OCI-LY1 (cell line): ENCODE results near the gene PES1.

Experiments
- H2AFZ ChIP-seq: fragments of 200-600 bp; sonication (generic), shearing (Covaris generic); 2 replicates; pipeline ENCODE4 v1.6.0; 2014; ENCODE audit warnings: antibody characterized with exemption, mild to moderate bottlenecking, low read length
- H3F3A ChIP-seq: fragments of 200-600 bp; sonication (generic), shearing (Covaris generic); 2 replicates; pipeline ENCODE4 v1.6.0; 2014; ENCODE audit warnings: mild to moderate bottlenecking, antibody characterized with exemption, low read length, moderate library complexity; ENCODE audit not compliant: insufficient read depth
- H3K27ac ChIP-seq: fragments of 200-600 bp; sonication (generic); 2 replicates; pipeline ENCODE4 v1.5.1; 2014; ENCODE audit warnings: low read length, mixed run types, mild to moderate bottlenecking, low read depth; ENCODE audit not compliant: poor library complexity, severe bottlenecking
- H3K27me3 ChIP-seq: fragments of 200-600 bp; sonication (generic); 2 replicates; pipeline ENCODE4 v1.6.0; 2014; ENCODE audit warnings: antibody characterized with exemption, mild to moderate bottlenecking, low read length, moderate library complexity; ENCODE audit not compliant: insufficient read depth
- H3K36me3 ChIP-seq: fragments of 200-600 bp; sonication (generic); 2 replicates; pipeline ENCODE4 v1.6.1; 2014; ENCODE audit warnings: mild to moderate bottlenecking, antibody characterized with exemption, low read length, moderate library complexity, mixed read lengths; ENCODE audit not compliant: insufficient read depth
- H3K4me1 ChIP-seq: fragments of 200-600 bp; sonication (generic); 2 replicates; pipeline ENCODE4 v1.5.1; 2014; ENCODE audit warnings: mild to moderate bottlenecking, low read length, moderate library complexity; ENCODE audit not compliant: insufficient read depth, severe bottlenecking
- H3K4me2 ChIP-seq: fragments of 200-600 bp; sonication (generic), shearing (Covaris generic); 2 replicates; pipeline ENCODE4 v1.6.1; 2014; ENCODE audit warnings: low read length
- H3K4me3 ChIP-seq: fragments of 200-600 bp; sonication (generic); 2 replicates; pipeline ENCODE4 v1.5.1; 2014; ENCODE audit warnings: low read length, low read depth, mild to moderate bottlenecking, mixed read lengths; ENCODE audit not compliant: poor library complexity, severe bottlenecking
- H3K79me2 ChIP-seq: fragments of 200-600 bp; shearing (Covaris generic); 2 replicates; pipeline ENCODE4 v1.6.1; 2016; ENCODE audit warnings: mixed run types, low read length, mixed read lengths; ENCODE audit not compliant: insufficient read depth
- H3K9ac ChIP-seq: fragments of 200-600 bp; sonication (generic), shearing (Covaris generic); 2 replicates; pipeline ENCODE4 v1.6.1; 2014; ENCODE audit warnings: mild to moderate bottlenecking, low read length, mixed read lengths
- H3K9me2 ChIP-seq: fragments of 200-600 bp; sonication (generic), shearing (Covaris generic); 2 replicates; pipeline ENCODE4 v1.6.1; 2014; ENCODE audit warnings: low read depth, mild to moderate bottlenecking, low read length, mixed read lengths
- H3K9me3 ChIP-seq: fragments of 200-600 bp; shearing (Covaris generic); 2 replicates; pipeline ENCODE4 v1.6.1; 2014; ENCODE audit warnings: low read length, mixed read lengths
- H4K20me1 ChIP-seq: fragments of 200-600 bp; sonication (generic), shearing (Covaris generic); 2 replicates; pipeline ENCODE4 v1.6.0; 2016; ENCODE audit warnings: mild to moderate bottlenecking, low read length; ENCODE audit not compliant: insufficient read depth
- CTCF ChIP-seq: fragments of 200-600 bp; sonication (generic), shearing (Covaris generic); IDR thresholded peaks from 2 replicates; pipeline ENCODE4 v1.5.1; 2017; ENCODE audit warnings: mild to moderate bottlenecking, antibody characterized with exemption, low read length, moderate library complexity, mixed read lengths
- EZH2 ChIP-seq: fragments of 200-600 bp; sonication (generic), shearing (Covaris generic); IDR thresholded peaks from 2 replicates; pipeline ENCODE4 v1.8.0; 2017; ENCODE audit warnings: borderline replicate concordance, mixed run types, mild to moderate bottlenecking, antibody characterized with exemption, low read length, moderate library complexity, mixed read lengths

Gene PES1

GRCh38 chr22:30582788-30583545 lies 8.7 kb downstream of the PES1 start:
- Histone ChIP-seq H3K36me3 (peaks cover 100% of the 10 kb centered on the region), H3K4me3 (no peak overlapping the region), H3K9me3 (no peaks in the 10 kb centered on the region), H4K20me1 (no peaks in the 10 kb centered on the region), H3K9me2 (no peaks in the 10 kb centered on the region), H3K79me2 (no peaks in the 10 kb centered on the region), H3F3A (no peaks in the 10 kb centered on the region), H3K9ac (no peak overlapping the region), H3K27me3 (no peaks in the 10 kb centered on the region), H3K4me2 (no peak overlapping the region), H3K27ac (no peak overlapping the region), H3K4me1 (no peaks in the 10 kb centered on the region), H2AFZ (no peak overlapping the region)
- TF ChIP-seq CTCF (no peak), EZH2 (no peak)

GRCh38 chr22:30582051-30582450 lies 9.7 kb downstream of the PES1 start:
- Histone ChIP-seq H3K27ac (no peak overlapping the region), H3K36me3 (peaks cover 100% of the 10 kb centered on the region), H3K4me3 (no peak overlapping the region)

GRCh38 chr22:30580896-30581295 lies 10.8 kb downstream of the PES1 start:
- no peaks in the 10 kb centered on the region for H3K79me2 ChIP-seq
- no peak overlapping the region for H3K4me2 ChIP-seq
- no peak overlapping the region for H2AFZ ChIP-seq
- no peaks in the 10 kb centered on the region for H4K20me1 ChIP-seq
- TF ChIP-seq CTCF (no peak), EZH2 (no peak)
- H3K9me3 ChIP-seq: no peaks in the 10 kb centered on the region
- no peak overlapping the region for H3K27ac ChIP-seq
- no peaks in the 10 kb centered on the region for H3F3A ChIP-seq
- no peaks in the 10 kb centered on the region for H3K4me1 ChIP-seq
- H3K9ac ChIP-seq: no peak overlapping the region
- H3K36me3 ChIP-seq: peaks cover 100% of the 10 kb centered on the region
- no peaks in the 10 kb centered on the region for H3K9me2 ChIP-seq
- no peaks in the 10 kb centered on the region for H3K27me3 ChIP-seq
- no peak overlapping the region for H3K4me3 ChIP-seq

More at GRCh38 chr22:30582051-30582450, 9.7 kb downstream of the PES1 start:
- no peak overlapping the region for H3K9ac ChIP-seq
- no peaks in the 10 kb centered on the region for H3K27me3 ChIP-seq
- H2AFZ ChIP-seq: no peak overlapping the region
- no peaks in the 10 kb centered on the region for H3K9me3 ChIP-seq
- no peaks in the 10 kb centered on the region for H3F3A ChIP-seq
- no peak overlapping the region for H3K4me2 ChIP-seq
- TF ChIP-seq CTCF: no peak
- no peak for TF ChIP-seq EZH2
- H4K20me1 ChIP-seq: no peaks in the 10 kb centered on the region
- H3K9me2 ChIP-seq: no peaks in the 10 kb centered on the region
- H3K4me1 ChIP-seq: no peaks in the 10 kb centered on the region
- H3K79me2 ChIP-seq: no peaks in the 10 kb centered on the region
